BJ (cell line): ENCODE measurements around the gene GABRB1. TPM values are rescaled to one million over a fixed set of nuclear protein-coding genes. Genes with fewer than 3 reads are reported as not detected.

Experiments
- CTCF ChIA-PET: fragments of 350-600 bp; formaldehyde crosslinking; extraction: SDS; loops from one replicate; lab custom pipeline; 2021; ENCODE audit warnings: antibody characterized with exemption, inconsistent platforms; lab: Yijun Ruan, JAX
- POLR2A ChIA-PET: fragments of 300-600 bp; sonication (Branson Sonifier 250); formaldehyde crosslinking; extraction: SDS; loops from one replicate; lab custom pipeline; 2021; ENCODE audit warnings: antibody characterized with exemption; lab: Charles Lee
- DNase-seq: peaks from one replicate; pipeline ENCODE4 v3.0.0-alpha.2; 2011; ENCODE audit warnings: low read depth
- H3K27me3 ChIP-seq: 2 replicates; pipeline ENCODE4 v1.6.0; 2011; ENCODE audit warnings: low read length; ENCODE audit not compliant: control insufficient read depth, insufficient read depth
- H3K36me3 ChIP-seq: 2 replicates; pipeline ENCODE4 v1.5.1; 2011; ENCODE audit warnings: low read length; ENCODE audit not compliant: control insufficient read depth, insufficient read depth
- H3K4me3 ChIP-seq: 2 replicates; pipeline ENCODE4 v1.5.1; 2011; ENCODE audit warnings: low read depth, mild to moderate bottlenecking, control low read depth, low read length
- polyA plus RNA-seq: library from polyadenylated mRNA; depleted of rRNA; stranded (reverse); fragments of >200 nt; gene quantifications from 2 replicates; pipeline ENCODE4 v1.2.3, GENCODE V29; 2011
- TF ChIP-seq, protein P1 (sequence below): IDR thresholded peaks from 2 replicates; pipeline ENCODE4 v1.5.1; 2011; ENCODE audit warnings: low read depth, mild to moderate bottlenecking, control low read depth, inconsistent platforms, low read length, moderate library complexity; ENCODE audit not compliant: insufficient read depth

The GABRB1 gene
- polyA plus RNA-seq, 1 experiment: not detected

DNA sequence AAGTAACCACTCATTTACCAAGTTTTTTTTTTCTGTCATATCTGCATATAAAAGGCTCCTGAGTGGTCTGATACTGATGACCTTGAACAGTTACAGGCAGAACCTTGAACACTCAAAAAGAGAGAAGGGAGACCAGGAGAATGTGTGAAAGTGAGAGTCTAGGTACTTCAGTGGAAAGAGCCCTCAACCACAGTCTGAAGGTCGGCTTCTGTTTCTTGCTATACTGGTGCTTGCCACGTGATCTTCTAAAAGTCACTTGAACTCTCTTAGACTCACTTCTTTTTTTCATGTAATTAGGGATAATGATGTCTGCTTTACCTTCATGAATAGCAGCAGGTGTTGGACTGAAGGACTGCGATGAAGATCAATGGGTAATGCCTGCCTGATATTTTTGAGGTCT lies 22.8 kb downstream of the GABRB1 start:
- ChIA-PET CTCF (no interaction called here), POLR2A (no interaction called here)
- DNase-seq: no peak
- TF ChIP-seq, protein P1, sequence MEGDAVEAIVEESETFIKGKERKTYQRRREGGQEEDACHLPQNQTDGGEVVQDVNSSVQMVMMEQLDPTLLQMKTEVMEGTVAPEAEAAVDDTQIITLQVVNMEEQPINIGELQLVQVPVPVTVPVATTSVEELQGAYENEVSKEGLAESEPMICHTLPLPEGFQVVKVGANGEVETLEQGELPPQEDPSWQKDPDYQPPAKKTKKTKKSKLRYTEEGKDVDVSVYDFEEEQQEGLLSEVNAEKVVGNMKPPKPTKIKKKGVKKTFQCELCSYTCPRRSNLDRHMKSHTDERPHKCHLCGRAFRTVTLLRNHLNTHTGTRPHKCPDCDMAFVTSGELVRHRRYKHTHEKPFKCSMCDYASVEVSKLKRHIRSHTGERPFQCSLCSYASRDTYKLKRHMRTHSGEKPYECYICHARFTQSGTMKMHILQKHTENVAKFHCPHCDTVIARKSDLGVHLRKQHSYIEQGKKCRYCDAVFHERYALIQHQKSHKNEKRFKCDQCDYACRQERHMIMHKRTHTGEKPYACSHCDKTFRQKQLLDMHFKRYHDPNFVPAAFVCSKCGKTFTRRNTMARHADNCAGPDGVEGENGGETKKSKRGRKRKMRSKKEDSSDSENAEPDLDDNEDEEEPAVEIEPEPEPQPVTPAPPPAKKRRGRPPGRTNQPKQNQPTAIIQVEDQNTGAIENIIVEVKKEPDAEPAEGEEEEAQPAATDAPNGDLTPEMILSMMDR: no peak
- Histone ChIP-seq H3K4me3 (no peak overlapping the region), H3K36me3 (no peaks in the 10 kb centered on the region), H3K27me3 (no peaks in the 10 kb centered on the region)

DNA sequence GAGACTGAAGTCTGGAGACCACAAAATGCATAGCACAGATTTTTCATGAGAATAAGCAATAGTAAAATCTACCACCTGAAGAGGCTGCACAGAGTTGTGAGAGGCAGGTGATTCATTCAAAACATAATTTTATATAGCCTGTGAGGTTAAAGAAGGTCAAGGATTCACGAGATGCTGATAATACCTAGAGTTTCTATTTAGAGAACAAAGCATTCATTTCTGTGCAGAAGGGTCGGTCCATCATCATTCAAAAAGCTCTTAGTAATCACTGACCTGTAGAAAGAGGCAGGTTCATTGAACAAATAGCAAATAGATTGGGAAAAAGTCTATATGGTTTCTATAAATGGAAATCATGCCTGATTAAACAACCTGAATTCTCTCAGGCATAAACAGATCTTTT lies 26.6 kb downstream of the GABRB1 start:
- POLR2A ChIA-PET: no interaction called here

DNA sequence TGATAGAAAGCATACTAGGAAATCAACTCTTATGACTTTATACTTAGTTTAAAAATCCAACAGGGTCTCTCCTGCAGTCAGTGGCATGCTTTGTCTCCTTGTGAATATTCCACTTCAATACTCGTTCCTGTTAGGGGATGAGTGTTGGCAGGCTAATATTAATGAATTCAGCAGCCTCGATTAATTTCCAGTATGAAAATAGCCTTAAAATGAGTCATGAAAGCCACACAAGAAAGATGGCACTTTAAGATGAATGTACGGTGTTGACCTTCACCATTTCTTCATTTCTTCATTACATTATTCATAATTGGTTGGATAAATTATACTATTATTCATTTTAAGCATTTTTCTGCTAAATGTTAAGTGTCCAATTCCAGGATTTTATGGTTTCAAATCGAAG lies 29.2 kb downstream of the GABRB1 start:
- TF ChIP-seq, protein P1: no peak
- ChIA-PET CTCF (no interaction called here), POLR2A (no interaction called here)
- H3K27me3 ChIP-seq: no peaks in the 10 kb centered on the region
- H3K4me3 ChIP-seq: no peak overlapping the region
- no peak for DNase-seq
- H3K36me3 ChIP-seq: no peaks in the 10 kb centered on the region

More for the DNA sequence above, 26.6 kb downstream of the GABRB1 start:
- DNase-seq: no peak
- CTCF ChIA-PET: no interaction called here
- no peak overlapping the region for H3K4me3 ChIP-seq
- H3K27me3 ChIP-seq: no peaks in the 10 kb centered on the region
- TF ChIP-seq, protein P1: no peak
- H3K36me3 ChIP-seq: no peaks in the 10 kb centered on the region

DNA sequence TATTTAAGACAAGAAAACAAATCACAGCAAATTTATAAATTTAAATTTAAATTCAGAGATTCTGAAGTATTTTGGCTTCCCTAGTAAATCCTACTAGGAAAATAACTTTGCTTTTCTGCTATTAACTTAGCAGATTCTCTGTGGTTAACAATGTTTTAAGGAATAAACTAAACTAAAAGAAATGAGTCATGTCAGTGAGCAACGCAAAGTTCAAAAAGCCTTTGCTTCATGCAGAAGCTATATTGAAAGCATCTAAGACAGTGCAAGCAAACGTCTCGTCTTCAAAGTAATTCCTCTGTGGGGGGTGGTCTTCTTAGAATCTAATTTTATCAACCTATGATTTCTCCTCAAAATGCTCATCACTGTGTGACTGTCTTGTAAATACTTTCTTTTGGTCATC lies 30.1 kb downstream of the GABRB1 start:
- no peaks in the 10 kb centered on the region for H3K36me3 ChIP-seq
- H3K4me3 ChIP-seq: no peak overlapping the region
- TF ChIP-seq, protein P1: no peak
- POLR2A ChIA-PET: no interaction called here
- CTCF ChIA-PET: no interaction called here
- no peak for DNase-seq
- H3K27me3 ChIP-seq: no peaks in the 10 kb centered on the region

DNA sequence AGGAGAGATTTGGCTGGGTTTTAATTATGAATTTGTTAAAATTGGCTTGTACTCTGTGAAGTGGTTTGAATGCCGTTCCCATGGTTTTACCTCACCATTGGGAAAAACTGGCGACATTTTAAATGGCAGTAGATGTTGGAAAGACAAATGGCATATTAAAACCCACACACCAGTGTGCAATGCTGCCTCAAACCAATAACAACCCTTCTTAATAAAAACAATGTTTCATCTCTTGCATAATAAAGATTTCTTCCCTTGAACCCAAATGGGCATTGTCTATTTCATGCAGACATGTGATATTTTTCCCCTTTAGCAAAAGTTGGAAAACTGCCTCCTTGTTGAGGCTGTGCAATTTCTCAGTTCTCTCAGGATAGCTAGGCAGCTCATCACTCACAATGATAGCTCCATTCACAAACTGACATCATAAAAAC lies 33.7 kb downstream of the GABRB1 start:
- Histone ChIP-seq H3K27me3 (no peaks in the 10 kb centered on the region), H3K36me3 (no peaks in the 10 kb centered on the region), H3K4me3 (no peak overlapping the region)
- ChIA-PET POLR2A (no interaction called here), CTCF (no interaction called here)
- no peak for DNase-seq
- TF ChIP-seq, protein P1: no peak
